ENCODE measurements around the gene ABCA2.

- TF ChIP-seq CTCF (IDR thresholded peaks at IDR 0.05 in 4 of 5, conservative IDR thresholded peaks at IDR 0.05 in 1 of 5) (no peak), POLR2A (IDR thresholded peaks at IDR 0.05) (no peak)
These were observed 22.5 kb upstream of the ABCA2 start for GRCh38 chr9:137050570-137050969.
